ENCODE data around the gene NCAPG2.

GRCh38 chr7:158699341-158699740, 5.3 kb downstream of the NCAPG2 start:
- TF ChIP-seq CTCF (IDR thresholded peaks at IDR 0.05) (no peak), POLR2A (IDR thresholded peaks at IDR 0.05) (no peak)

All from body of pancreas (tissue), 4 donors.